OCI-LY1 (cell line): ENCODE measurements around the gene GLB1L3.

Experiments
- H2AFZ ChIP-seq: fragments of 200-600 bp; sonication (generic), shearing (Covaris generic); 2 replicates; pipeline ENCODE4 v1.6.0; 2014; ENCODE audit warnings: antibody characterized with exemption, mild to moderate bottlenecking, low read length
- H3F3A ChIP-seq: fragments of 200-600 bp; sonication (generic), shearing (Covaris generic); 2 replicates; pipeline ENCODE4 v1.6.0; 2014; ENCODE audit warnings: mild to moderate bottlenecking, antibody characterized with exemption, low read length, moderate library complexity; ENCODE audit not compliant: insufficient read depth
- H3K27ac ChIP-seq: fragments of 200-600 bp; sonication (generic); 2 replicates; pipeline ENCODE4 v1.5.1; 2014; ENCODE audit warnings: low read length, mixed run types, mild to moderate bottlenecking, low read depth; ENCODE audit not compliant: poor library complexity, severe bottlenecking
- H3K27me3 ChIP-seq: fragments of 200-600 bp; sonication (generic); 2 replicates; pipeline ENCODE4 v1.6.0; 2014; ENCODE audit warnings: antibody characterized with exemption, mild to moderate bottlenecking, low read length, moderate library complexity; ENCODE audit not compliant: insufficient read depth
- H3K36me3 ChIP-seq: fragments of 200-600 bp; sonication (generic); 2 replicates; pipeline ENCODE4 v1.6.1; 2014; ENCODE audit warnings: mild to moderate bottlenecking, antibody characterized with exemption, low read length, moderate library complexity, mixed read lengths; ENCODE audit not compliant: insufficient read depth
- H3K4me1 ChIP-seq: fragments of 200-600 bp; sonication (generic); 2 replicates; pipeline ENCODE4 v1.5.1; 2014; ENCODE audit warnings: mild to moderate bottlenecking, low read length, moderate library complexity; ENCODE audit not compliant: insufficient read depth, severe bottlenecking
- H3K4me2 ChIP-seq: fragments of 200-600 bp; sonication (generic), shearing (Covaris generic); 2 replicates; pipeline ENCODE4 v1.6.1; 2014; ENCODE audit warnings: low read length
- H3K4me3 ChIP-seq: fragments of 200-600 bp; sonication (generic); 2 replicates; pipeline ENCODE4 v1.5.1; 2014; ENCODE audit warnings: low read length, low read depth, mild to moderate bottlenecking, mixed read lengths; ENCODE audit not compliant: poor library complexity, severe bottlenecking
- H3K79me2 ChIP-seq: fragments of 200-600 bp; shearing (Covaris generic); 2 replicates; pipeline ENCODE4 v1.6.1; 2016; ENCODE audit warnings: mixed run types, low read length, mixed read lengths; ENCODE audit not compliant: insufficient read depth
- H3K9ac ChIP-seq: fragments of 200-600 bp; sonication (generic), shearing (Covaris generic); 2 replicates; pipeline ENCODE4 v1.6.1; 2014; ENCODE audit warnings: mild to moderate bottlenecking, low read length, mixed read lengths
- H3K9me2 ChIP-seq: fragments of 200-600 bp; sonication (generic), shearing (Covaris generic); 2 replicates; pipeline ENCODE4 v1.6.1; 2014; ENCODE audit warnings: low read depth, mild to moderate bottlenecking, low read length, mixed read lengths
- H3K9me3 ChIP-seq: fragments of 200-600 bp; shearing (Covaris generic); 2 replicates; pipeline ENCODE4 v1.6.1; 2014; ENCODE audit warnings: low read length, mixed read lengths
- H4K20me1 ChIP-seq: fragments of 200-600 bp; sonication (generic), shearing (Covaris generic); 2 replicates; pipeline ENCODE4 v1.6.0; 2016; ENCODE audit warnings: mild to moderate bottlenecking, low read length; ENCODE audit not compliant: insufficient read depth
- EZH2 ChIP-seq: fragments of 200-600 bp; sonication (generic), shearing (Covaris generic); IDR thresholded peaks from 2 replicates; pipeline ENCODE4 v1.8.0; 2017; ENCODE audit warnings: borderline replicate concordance, mixed run types, mild to moderate bottlenecking, antibody characterized with exemption, low read length, moderate library complexity, mixed read lengths
- TF ChIP-seq, protein P1 (sequence below): fragments of 200-600 bp; sonication (generic), shearing (Covaris generic); IDR thresholded peaks from 2 replicates; pipeline ENCODE4 v1.5.1; 2017; ENCODE audit warnings: mild to moderate bottlenecking, antibody characterized with exemption, low read length, moderate library complexity, mixed read lengths

GLB1L3 gene

DNA sequence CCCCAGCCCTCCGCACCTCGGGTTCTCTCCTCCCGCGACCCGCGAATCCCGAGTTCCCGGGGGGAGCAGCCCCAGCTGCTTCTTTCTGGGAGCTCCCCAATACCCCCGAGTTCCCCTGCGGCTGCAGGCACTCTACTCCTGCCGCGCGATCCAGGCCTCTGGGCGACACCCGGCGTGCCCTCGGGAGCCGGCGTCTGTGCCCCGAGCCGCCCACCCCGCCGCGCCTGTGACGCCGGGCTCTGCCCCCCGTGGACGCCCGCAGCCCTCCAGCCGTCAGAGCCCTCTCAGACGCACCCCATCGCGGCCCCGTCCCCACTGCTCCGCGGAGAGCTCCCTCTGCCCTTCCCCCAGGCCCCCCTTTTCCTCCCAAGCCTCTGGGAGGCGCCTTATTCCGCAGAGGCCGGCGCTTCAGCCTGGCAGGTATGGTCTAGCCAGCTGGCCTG, 56.0 kb downstream of the GLB1L3 start:
- Histone ChIP-seq H3K9ac (no peak overlapping the region), H3F3A (no peaks in the 10 kb centered on the region), H2AFZ (no peak overlapping the region), H3K4me3 (no peak overlapping the region), H3K4me1 (no peaks in the 10 kb centered on the region), H3K4me2 (no peak overlapping the region), H3K9me2 (no peaks in the 10 kb centered on the region), H3K79me2 (no peaks in the 10 kb centered on the region), H4K20me1 (no peaks in the 10 kb centered on the region), H3K36me3 (no peaks in the 10 kb centered on the region), H3K9me3 (no peaks in the 10 kb centered on the region), H3K27ac (no peak overlapping the region), H3K27me3 (no peaks in the 10 kb centered on the region)
- no peak for TF ChIP-seq EZH2

DNA sequence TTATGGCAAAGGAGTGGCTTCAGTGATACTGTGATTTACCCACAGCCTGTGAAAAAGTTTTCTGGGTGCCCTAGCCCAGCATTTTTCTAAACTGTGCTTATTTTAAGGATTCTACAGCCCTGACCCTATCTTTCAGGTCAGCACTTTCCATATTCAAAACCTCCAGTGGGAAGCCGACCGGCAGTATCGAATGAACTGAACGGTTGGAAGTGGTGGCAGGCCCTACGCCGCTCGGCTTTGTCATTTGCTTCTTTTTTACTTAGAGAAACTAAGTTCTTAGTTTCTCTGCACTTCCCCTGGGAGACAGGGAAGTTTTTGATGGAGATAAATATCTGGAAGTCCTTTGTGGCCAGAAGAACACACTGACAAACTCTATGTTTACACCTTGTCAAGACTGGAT, 56.6 kb downstream of the GLB1L3 start:
- H4K20me1 ChIP-seq: no peaks in the 10 kb centered on the region
- H3K27me3 ChIP-seq: no peaks in the 10 kb centered on the region
- no peak overlapping the region for H3K4me2 ChIP-seq
- H3K4me3 ChIP-seq: no peak overlapping the region
- no peaks in the 10 kb centered on the region for H3K79me2 ChIP-seq
- H3K9me2 ChIP-seq: no peaks in the 10 kb centered on the region
- no peaks in the 10 kb centered on the region for H3F3A ChIP-seq
- H2AFZ ChIP-seq: no peak overlapping the region
- H3K27ac ChIP-seq: no peak overlapping the region
- H3K36me3 ChIP-seq: no peaks in the 10 kb centered on the region
- H3K9me3 ChIP-seq: no peaks in the 10 kb centered on the region
- H3K4me1 ChIP-seq: no peaks in the 10 kb centered on the region
- no peak for TF ChIP-seq EZH2
- TF ChIP-seq, protein P1, sequence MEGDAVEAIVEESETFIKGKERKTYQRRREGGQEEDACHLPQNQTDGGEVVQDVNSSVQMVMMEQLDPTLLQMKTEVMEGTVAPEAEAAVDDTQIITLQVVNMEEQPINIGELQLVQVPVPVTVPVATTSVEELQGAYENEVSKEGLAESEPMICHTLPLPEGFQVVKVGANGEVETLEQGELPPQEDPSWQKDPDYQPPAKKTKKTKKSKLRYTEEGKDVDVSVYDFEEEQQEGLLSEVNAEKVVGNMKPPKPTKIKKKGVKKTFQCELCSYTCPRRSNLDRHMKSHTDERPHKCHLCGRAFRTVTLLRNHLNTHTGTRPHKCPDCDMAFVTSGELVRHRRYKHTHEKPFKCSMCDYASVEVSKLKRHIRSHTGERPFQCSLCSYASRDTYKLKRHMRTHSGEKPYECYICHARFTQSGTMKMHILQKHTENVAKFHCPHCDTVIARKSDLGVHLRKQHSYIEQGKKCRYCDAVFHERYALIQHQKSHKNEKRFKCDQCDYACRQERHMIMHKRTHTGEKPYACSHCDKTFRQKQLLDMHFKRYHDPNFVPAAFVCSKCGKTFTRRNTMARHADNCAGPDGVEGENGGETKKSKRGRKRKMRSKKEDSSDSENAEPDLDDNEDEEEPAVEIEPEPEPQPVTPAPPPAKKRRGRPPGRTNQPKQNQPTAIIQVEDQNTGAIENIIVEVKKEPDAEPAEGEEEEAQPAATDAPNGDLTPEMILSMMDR: no peak
- H3K9ac ChIP-seq: no peak overlapping the region

DNA sequence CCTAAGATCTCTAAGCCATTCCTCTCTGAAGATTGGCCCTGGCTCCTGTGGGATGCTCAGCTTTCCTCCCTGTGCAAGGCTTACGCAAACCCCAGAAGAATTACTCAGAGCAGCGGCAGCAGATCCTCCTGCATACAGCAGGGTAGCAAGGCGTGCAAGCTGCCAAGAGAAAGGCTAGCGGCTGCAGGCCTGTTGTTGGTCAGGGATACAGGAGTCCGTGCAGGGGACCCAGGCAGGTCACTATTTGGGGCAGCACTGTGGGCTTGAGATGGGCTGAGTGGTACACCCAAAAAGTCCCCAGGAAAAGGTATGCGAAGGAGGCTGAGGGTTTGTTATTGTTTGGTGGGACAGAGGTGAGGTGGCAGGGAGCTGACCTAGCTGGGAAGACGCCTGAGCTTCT, 57.1 kb downstream of the GLB1L3 start:
- no peaks in the 10 kb centered on the region for H4K20me1 ChIP-seq
- no peaks in the 10 kb centered on the region for H3K9me2 ChIP-seq
- H3K4me1 ChIP-seq: no peaks in the 10 kb centered on the region
- no peaks in the 10 kb centered on the region for H3K9me3 ChIP-seq
- H3K27ac ChIP-seq: no peak overlapping the region
- H3K79me2 ChIP-seq: no peaks in the 10 kb centered on the region
- H3K36me3 ChIP-seq: no peaks in the 10 kb centered on the region
- no peak overlapping the region for H3K9ac ChIP-seq
- no peak overlapping the region for H3K4me3 ChIP-seq
- H2AFZ ChIP-seq: no peak overlapping the region
- TF ChIP-seq, protein P1: no peak
- no peak for TF ChIP-seq EZH2
- H3K27me3 ChIP-seq: no peaks in the 10 kb centered on the region
- H3F3A ChIP-seq: no peaks in the 10 kb centered on the region
- H3K4me2 ChIP-seq: no peak overlapping the region

DNA sequence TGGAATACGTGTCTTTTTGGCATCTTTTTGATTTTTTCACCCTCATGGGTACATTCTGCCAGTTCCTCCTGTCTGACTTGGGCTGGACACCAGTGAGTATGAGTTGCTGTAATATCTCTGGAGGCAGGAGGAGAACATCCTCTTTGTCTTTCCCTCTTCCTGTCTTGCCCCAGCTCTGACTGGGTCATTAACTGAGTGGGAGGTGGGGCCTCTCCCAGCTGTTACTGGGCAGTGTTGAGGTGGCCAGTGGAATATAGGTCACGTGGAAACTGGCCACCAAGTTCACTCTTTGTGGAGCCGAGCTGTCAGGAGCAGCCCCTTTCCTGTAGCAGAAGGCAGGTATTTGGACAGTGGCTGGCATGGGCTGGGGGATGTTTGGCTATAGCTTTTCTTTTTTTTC, 57.8 kb downstream of the GLB1L3 start:
- Histone ChIP-seq H3K9me3 (no peaks in the 10 kb centered on the region), H2AFZ (no peak overlapping the region), H3K27ac (no peak overlapping the region), H4K20me1 (no peaks in the 10 kb centered on the region), H3K79me2 (no peaks in the 10 kb centered on the region), H3K9me2 (no peaks in the 10 kb centered on the region), H3K9ac (no peak overlapping the region), H3K4me3 (no peak overlapping the region), H3K4me1 (no peaks in the 10 kb centered on the region), H3F3A (no peaks in the 10 kb centered on the region), H3K27me3 (no peaks in the 10 kb centered on the region), H3K36me3 (no peaks in the 10 kb centered on the region), H3K4me2 (no peak overlapping the region)
- no peak for TF ChIP-seq EZH2
- TF ChIP-seq, protein P1: no peak
